GM23338 (cell line): ENCODE measurements around the gene METTL22.

Source experiments
- CREB1 ChIP-seq: fragments of 250-450 bp; sonication (Bioruptor Pico); IDR thresholded peaks from 2 replicates; pipeline ENCODE4 v1.5.0; 2020; ENCODE audit warnings: low read depth, mild to moderate bottlenecking, moderate library complexity
- CTCF ChIP-seq, 2 experiments: fragments of 200-600 bp in 1 of 2; sonication (generic) in 1 of 2; conservative IDR thresholded peaks; 2 replicates each; pipeline versions ENCODE4 v1.5.1 to v1.6.1; 2016 to 2017; ENCODE audit warnings: antibody characterized with exemption in 2 of 2, low read depth in 2 of 2, mild to moderate bottlenecking in 2 of 2, moderate library complexity in 1 of 2
- EZH2 ChIP-seq: fragments of 200-600 bp; sonication (generic); IDR thresholded peaks from one replicate; pipeline ENCODE4 v1.8.0; 2017; ENCODE audit warnings: antibody characterized with exemption, mild to moderate bottlenecking, low read depth; ENCODE audit not compliant: unreplicated experiment
- EZH2phosphoT487 ChIP-seq: fragments of 200-600 bp; sonication (generic); IDR thresholded peaks from one replicate; pipeline ENCODE4 v1.8.1; 2018; ENCODE audit warnings: antibody characterized with exemption; ENCODE audit not compliant: unreplicated experiment
- JUNB ChIP-seq: IDR thresholded peaks from one replicate; pipeline ENCODE4 v1.6.1; 2016; ENCODE audit warnings: antibody characterized with exemption; ENCODE audit not compliant: unreplicated experiment
- POLR2AphosphoS5 ChIP-seq: IDR thresholded peaks from 2 replicates; pipeline ENCODE4 v1.6.1; 2016; ENCODE audit warnings: antibody characterized with exemption, low read depth
- REST ChIP-seq: IDR thresholded peaks from one replicate; pipeline ENCODE4 v1.6.1; 2018; ENCODE audit warnings: antibody characterized with exemption; ENCODE audit not compliant: unreplicated experiment
- ZNF114 ChIP-seq: fragments of 250-450 bp; sonication (Bioruptor Pico); IDR thresholded peaks from 2 replicates; pipeline ENCODE4 v1.5.0; 2020; ENCODE audit warnings: mild to moderate bottlenecking, moderate library complexity

GRCh38 chr16:8670014-8670560 is 48.6 kb downstream of the METTL22 start:
- no peak for TF ChIP-seq CREB1 (CRISPR knock-in tag)
- no peak for TF ChIP-seq POLR2AphosphoS5
- no peak for TF ChIP-seq CTCF (conservative IDR thresholded peaks at IDR 0.05; ENCODE audit: low read depth in 2 of 2)
- TF ChIP-seq EZH2, result no peak
- TF ChIP-seq JUNB, result no peak
- no peak for TF ChIP-seq ZNF114
- TF ChIP-seq EZH2phosphoT487, result no peak
- TF ChIP-seq REST, result no peak
